ENCODE measurements around the gene JARID2. TPM values are rescaled to one million over a fixed set of nuclear protein-coding genes. Genes with fewer than 3 reads are reported as not detected.
"Not testable (repeated sequence)": the region's sequence is repeated elsewhere in the genome, so short reads cannot be mapped to it uniquely, and the experiment has no call there.

The JARID2 gene
- total RNA-seq, 4 donors from 2014 or later, result 11.6 to 22.5 (median 16.4) TPM

DNA sequence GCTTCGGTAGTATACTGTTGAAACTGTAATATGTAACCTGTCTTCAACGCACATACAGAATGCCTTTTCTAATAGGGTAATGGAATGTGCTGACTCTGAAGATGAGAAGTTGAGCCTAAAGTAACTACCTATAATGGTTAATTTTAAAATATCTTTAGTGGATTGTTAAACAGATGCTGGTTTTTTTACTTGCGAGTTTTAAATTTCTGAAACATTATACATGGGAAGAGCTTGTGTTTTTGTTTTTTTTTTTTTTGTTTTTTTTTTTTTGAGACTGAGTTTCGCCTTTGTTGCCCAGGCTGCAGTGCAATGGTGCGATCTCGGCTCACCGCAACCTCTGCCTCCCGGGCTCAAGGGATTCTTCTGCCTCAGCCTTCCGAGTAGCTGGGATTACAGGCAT, 166.9 kb downstream of the JARID2 start:
- Histone ChIP-seq H3K9me3 (no peaks in the 10 kb centered on the region), H3K36me3 (no peaks in the 10 kb centered on the region), H3K4me3 (no peak overlapping the region), H3K27me3 (no peaks in the 10 kb centered on the region), H3K4me1 (peaks cover 47 to 75% of the 10 kb centered on the region in 2 donors), H3K27ac (peak overlapping the region in 2 of 4 donors; percentile 32 to 57)
- no peak for TF ChIP-seq POLR2A (IDR thresholded peaks at IDR 0.05)
- TF ChIP-seq, protein P1, sequence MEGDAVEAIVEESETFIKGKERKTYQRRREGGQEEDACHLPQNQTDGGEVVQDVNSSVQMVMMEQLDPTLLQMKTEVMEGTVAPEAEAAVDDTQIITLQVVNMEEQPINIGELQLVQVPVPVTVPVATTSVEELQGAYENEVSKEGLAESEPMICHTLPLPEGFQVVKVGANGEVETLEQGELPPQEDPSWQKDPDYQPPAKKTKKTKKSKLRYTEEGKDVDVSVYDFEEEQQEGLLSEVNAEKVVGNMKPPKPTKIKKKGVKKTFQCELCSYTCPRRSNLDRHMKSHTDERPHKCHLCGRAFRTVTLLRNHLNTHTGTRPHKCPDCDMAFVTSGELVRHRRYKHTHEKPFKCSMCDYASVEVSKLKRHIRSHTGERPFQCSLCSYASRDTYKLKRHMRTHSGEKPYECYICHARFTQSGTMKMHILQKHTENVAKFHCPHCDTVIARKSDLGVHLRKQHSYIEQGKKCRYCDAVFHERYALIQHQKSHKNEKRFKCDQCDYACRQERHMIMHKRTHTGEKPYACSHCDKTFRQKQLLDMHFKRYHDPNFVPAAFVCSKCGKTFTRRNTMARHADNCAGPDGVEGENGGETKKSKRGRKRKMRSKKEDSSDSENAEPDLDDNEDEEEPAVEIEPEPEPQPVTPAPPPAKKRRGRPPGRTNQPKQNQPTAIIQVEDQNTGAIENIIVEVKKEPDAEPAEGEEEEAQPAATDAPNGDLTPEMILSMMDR (IDR thresholded peaks at IDR 0.05 in 4 of 5, conservative IDR thresholded peaks at IDR 0.05 in 1 of 5), result no peak
- DNase-seq (no peak), ATAC-seq (no peak)
- in situ Hi-C loops (cut with MboI; ENCODE audit: low sequenced_read_pairs in 4 of 4), result no loop called here
- intact Hi-C loops (cut with DNase I; ENCODE audit: low total_unique reads), result no loop called here

DNA sequence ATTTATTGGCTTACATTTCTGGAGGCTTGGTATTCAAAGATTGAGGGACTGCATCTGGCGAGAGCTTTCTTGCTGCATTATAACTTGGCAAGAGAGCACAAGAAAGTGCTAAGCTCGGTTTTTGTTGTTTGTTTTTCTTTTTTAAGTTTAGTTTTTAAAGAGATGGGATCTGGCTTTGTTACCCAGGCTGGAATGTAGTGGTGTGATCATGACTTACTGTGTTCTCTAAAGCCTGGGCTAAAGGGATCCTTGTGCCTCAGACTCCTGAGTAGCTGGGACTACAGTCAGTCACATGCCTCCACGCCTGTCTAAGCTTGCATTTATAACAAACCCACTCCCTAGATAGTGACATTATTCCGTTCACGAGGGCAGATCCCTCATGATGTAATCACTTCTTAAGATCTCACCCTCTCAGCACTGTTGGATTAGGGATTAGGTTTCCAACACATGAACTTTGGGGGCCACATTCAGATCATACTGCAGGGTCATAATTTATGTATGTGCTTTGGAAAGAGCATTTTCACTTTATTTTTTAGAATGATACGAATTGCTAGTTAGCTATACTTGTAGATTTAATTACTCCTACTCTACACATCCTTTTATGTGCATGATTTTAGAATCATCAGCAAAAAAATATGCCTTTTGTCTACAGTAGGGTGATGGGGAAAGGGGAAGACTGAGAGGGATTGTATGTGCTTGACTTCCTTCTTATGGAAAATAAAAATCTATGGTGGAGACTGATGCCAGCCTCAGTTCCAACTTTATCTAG, 167.8 kb downstream of the JARID2 start:
- peak overlapping the region; percentile 32 to 57 (median 42) for H3K27ac ChIP-seq
- intact Hi-C loops (cut with DNase I; ENCODE audit: low total_unique reads) (no loop called here), in situ Hi-C loops (cut with MboI; ENCODE audit: low sequenced_read_pairs in 4 of 4) (no loop called here)
- H3K27me3 ChIP-seq, result no peaks in the 10 kb centered on the region
- no peak for DNase-seq
- peaks cover 46 to 67% of the 10 kb centered on the region in 2 donors for H3K4me1 ChIP-seq
- H3K9me3 ChIP-seq, result peaks cover 0 to under 1% (median 0%) of the 10 kb centered on the region in 3 donors
- peak; percentile 34 to 72 for ATAC-seq
- H3K4me3 ChIP-seq, result no peak overlapping the region
- TF ChIP-seq, protein P1 (IDR thresholded peaks at IDR 0.05 in 4 of 5, conservative IDR thresholded peaks at IDR 0.05 in 1 of 5), result no peak
- no peak for TF ChIP-seq POLR2A (IDR thresholded peaks at IDR 0.05)
- H3K36me3 ChIP-seq, result no peaks in the 10 kb centered on the region

DNA sequence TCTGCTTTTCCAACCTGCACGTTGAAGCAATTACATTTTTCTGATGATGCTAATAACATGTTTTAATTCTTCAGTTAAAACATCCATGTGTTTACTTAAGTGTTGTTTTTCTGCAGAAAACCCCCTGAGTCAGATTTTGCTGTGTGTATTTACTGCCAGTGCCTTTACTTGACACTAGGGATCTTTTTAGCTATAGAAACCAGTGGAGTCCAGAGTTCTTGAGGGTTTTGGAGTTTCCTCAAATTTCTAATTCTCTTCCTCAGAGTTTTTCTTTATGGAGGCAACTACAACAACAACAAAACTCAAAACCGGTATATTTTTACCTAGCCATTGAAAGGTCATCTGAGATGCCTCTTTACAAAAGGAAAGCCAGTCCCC, 168.4 kb downstream of the JARID2 start:
- intact Hi-C loops (cut with DNase I; ENCODE audit: low total_unique reads) (no loop called here), in situ Hi-C loops (cut with MboI; ENCODE audit: low sequenced_read_pairs in 4 of 4) (no loop called here)
- Histone ChIP-seq H3K27me3 (no peaks in the 10 kb centered on the region), H3K4me1 (peaks cover 40 to 61% of the 10 kb centered on the region in 2 donors), H3K36me3 (peaks cover 0 to 1% of the 10 kb centered on the region in 2 donors), H3K4me3 (no peak overlapping the region), H3K9me3 (peaks cover 0 to 6% (median 0%) of the 10 kb centered on the region in 3 donors), H3K27ac (peak overlapping the region in 3 of 4 donors; percentile 9 to 57 (median 32))
- ATAC-seq, result no peak
- DNase-seq, result no peak
- no peak for TF ChIP-seq POLR2A (IDR thresholded peaks at IDR 0.05)
- TF ChIP-seq, protein P1 (IDR thresholded peaks at IDR 0.05 in 4 of 5, conservative IDR thresholded peaks at IDR 0.05 in 1 of 5), result no peak

DNA sequence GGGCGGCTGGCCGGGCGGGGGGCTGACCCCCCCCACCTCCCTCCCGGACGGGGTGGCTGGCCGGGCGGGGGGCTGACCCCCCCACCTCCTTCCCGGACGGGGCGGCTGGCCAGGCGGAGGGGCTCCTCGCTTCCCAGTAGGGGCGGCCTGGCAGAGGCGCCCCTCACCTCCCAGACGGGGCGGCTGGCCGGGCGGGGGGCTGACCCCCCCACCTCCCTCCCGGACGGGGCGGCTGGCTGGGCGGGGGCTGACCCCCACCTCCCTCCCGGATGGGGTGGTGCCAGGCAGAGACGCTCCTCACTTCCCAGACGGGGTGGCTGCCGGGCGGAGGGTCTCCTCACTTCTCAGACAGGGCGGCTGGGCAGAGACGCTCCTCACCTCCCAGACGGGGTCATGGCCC, 169.8 kb downstream of the JARID2 start:
- DNase-seq; intact Hi-C loops (cut with DNase I; ENCODE audit: low total_unique reads); H3K36me3 ChIP-seq; in situ Hi-C loops (cut with MboI; ENCODE audit: low sequenced_read_pairs in 4 of 4); H3K27me3 ChIP-seq; ATAC-seq; H3K4me3 ChIP-seq: not testable (repeated sequence)
- peaks cover 42 to 51% of the 10 kb centered on the region in 2 donors for H3K4me1 ChIP-seq
- peaks cover 0 to 12% (median 0%) of the 10 kb centered on the region in 3 donors for H3K9me3 ChIP-seq
- H3K27ac ChIP-seq, result peak overlapping the region in 2 of 4 donors; percentile 38 to 42

DNA sequence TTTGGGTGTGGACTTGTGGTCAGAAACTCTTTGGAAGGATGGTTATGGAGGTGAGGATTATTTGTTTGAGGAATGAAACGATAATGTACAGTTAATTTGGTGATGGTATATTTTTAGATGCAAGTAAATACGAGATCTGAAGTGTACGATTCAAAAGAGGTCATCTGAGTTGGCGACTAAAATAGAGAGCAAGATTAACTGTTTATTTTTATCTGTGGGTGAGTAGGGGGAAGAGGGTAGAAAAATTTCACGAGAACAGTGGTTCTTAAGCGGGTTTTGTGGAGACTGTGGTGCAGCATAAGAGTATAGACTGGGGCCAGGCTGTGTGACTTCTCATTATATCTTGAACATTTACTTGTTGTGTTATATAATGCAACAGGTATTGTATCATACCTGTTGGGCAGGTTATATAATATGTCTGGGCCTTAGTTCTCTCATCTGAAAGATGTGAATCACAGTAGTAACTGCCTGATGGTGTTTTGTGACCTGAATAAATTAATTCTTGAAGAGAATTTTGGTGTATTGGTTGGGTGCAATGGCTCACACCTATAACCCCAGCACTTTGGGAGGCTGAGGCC, 171.2 kb downstream of the JARID2 start:
- ATAC-seq (peak; percentile 31 to 33), DNase-seq (no peak)
- peaks cover 0 to 12% (median 0%) of the 10 kb centered on the region in 3 donors for H3K9me3 ChIP-seq
- TF ChIP-seq POLR2A (IDR thresholded peaks at IDR 0.05), result no peak
- TF ChIP-seq, protein P1 (IDR thresholded peaks at IDR 0.05 in 4 of 5, conservative IDR thresholded peaks at IDR 0.05 in 1 of 5), result no peak
- H3K36me3 ChIP-seq, result peaks cover 0 to 8% of the 10 kb centered on the region in 2 donors
- peaks cover 49 to 51% of the 10 kb centered on the region in 2 donors for H3K4me1 ChIP-seq
- H3K27ac ChIP-seq, result peak overlapping the region; percentile 71 to 76 (median 74)
- in situ Hi-C loops (cut with MboI; ENCODE audit: low sequenced_read_pairs in 4 of 4) (no loop called here), intact Hi-C loops (cut with DNase I; ENCODE audit: low total_unique reads) (no loop called here)
- no peak overlapping the region for H3K4me3 ChIP-seq
- H3K27me3 ChIP-seq, result no peaks in the 10 kb centered on the region

All from gastrocnemius medialis (tissue), 4 donors.